Measurements from ENCODE around the gene PITX2.

PITX2 gene

GRCh38 chr4:110622841-110623717, at the start of gene PITX2:
PITX2 (minus strand) TSS chr4:110623077; CDS start chr4:110622460, 617 bp downstream.
- no peak for DNase-seq (ENCODE audit: low read depth)

- DNase-seq (ENCODE audit: low read depth): no peak
These were observed 48.8 kb upstream of the PITX2 start for GRCh38 chr4:110671679-110672078.

- no peak for DNase-seq (ENCODE audit: low read depth)
These were observed 46.8 kb upstream of the PITX2 start for GRCh38 chr4:110669663-110670062.

GRCh38 chr4:110668463-110669235, 45.8 kb upstream of the PITX2 start:
- no peak for DNase-seq (ENCODE audit: low read depth)

- DNase-seq (ENCODE audit: low read depth): no peak
These were observed 44.8 kb upstream of the PITX2 start for GRCh38 chr4:110667670-110668069.

- no peak for DNase-seq (ENCODE audit: low read depth)
These were observed 43.2 kb upstream of the PITX2 start for GRCh38 chr4:110666030-110666429.

GRCh38 chr4:110663738-110664444, 41.0 kb upstream of the PITX2 start:
- no peak for DNase-seq (ENCODE audit: low read depth)

- DNase-seq (ENCODE audit: low read depth): no peak
These were observed 40.3 kb upstream of the PITX2 start for GRCh38 chr4:110663206-110663605.

GRCh38 chr4:110660755-110661154, 37.9 kb upstream of the PITX2 start:
- DNase-seq (ENCODE audit: low read depth): no peak

GRCh38 chr4:110654254-110654635, 31.4 kb upstream of the PITX2 start:
- DNase-seq (ENCODE audit: low read depth): no peak

GRCh38 chr4:110653321-110654253, 30.7 kb upstream of the PITX2 start:
- DNase-seq (ENCODE audit: low read depth): no peak

- no peak for DNase-seq (ENCODE audit: low read depth)
These were observed 21.1 kb upstream of the PITX2 start for GRCh38 chr4:110644008-110644407.

GRCh38 chr4:110643096-110643495, 20.2 kb upstream of the PITX2 start:
- DNase-seq (ENCODE audit: low read depth): no peak

GRCh38 chr4:110641218-110641617, 18.3 kb upstream of the PITX2 start:
- no peak for DNase-seq (ENCODE audit: low read depth)

GRCh38 chr4:110640576-110640975, 17.7 kb upstream of the PITX2 start:
- no peak for DNase-seq (ENCODE audit: low read depth)

GRCh38 chr4:110639207-110640090, 16.6 kb upstream of the PITX2 start:
- DNase-seq (ENCODE audit: low read depth): no peak

- DNase-seq (ENCODE audit: low read depth): no peak
These were observed 15.3 kb upstream of the PITX2 start for GRCh38 chr4:110638089-110638746.

- no peak for DNase-seq (ENCODE audit: low read depth)
These were observed 14.7 kb upstream of the PITX2 start for GRCh38 chr4:110637408-110638088.

- no peak for DNase-seq (ENCODE audit: low read depth)
These were observed 14.0 kb upstream of the PITX2 start for GRCh38 chr4:110636680-110637407.

Data from stimulated activated CD8-positive, alpha-beta memory T cell treated with anti-CD3 and anti-CD28 coated beads, Interleukin-7, amount 100 ng/mL, for 24 hours (primary cell).